Measurements from ENCODE around the gene CERS6.
"Not testable (repeated sequence)": the region's sequence is repeated elsewhere in the genome, so short reads cannot be mapped to it uniquely, and the experiment has no call there.

CERS6 gene

DNA sequence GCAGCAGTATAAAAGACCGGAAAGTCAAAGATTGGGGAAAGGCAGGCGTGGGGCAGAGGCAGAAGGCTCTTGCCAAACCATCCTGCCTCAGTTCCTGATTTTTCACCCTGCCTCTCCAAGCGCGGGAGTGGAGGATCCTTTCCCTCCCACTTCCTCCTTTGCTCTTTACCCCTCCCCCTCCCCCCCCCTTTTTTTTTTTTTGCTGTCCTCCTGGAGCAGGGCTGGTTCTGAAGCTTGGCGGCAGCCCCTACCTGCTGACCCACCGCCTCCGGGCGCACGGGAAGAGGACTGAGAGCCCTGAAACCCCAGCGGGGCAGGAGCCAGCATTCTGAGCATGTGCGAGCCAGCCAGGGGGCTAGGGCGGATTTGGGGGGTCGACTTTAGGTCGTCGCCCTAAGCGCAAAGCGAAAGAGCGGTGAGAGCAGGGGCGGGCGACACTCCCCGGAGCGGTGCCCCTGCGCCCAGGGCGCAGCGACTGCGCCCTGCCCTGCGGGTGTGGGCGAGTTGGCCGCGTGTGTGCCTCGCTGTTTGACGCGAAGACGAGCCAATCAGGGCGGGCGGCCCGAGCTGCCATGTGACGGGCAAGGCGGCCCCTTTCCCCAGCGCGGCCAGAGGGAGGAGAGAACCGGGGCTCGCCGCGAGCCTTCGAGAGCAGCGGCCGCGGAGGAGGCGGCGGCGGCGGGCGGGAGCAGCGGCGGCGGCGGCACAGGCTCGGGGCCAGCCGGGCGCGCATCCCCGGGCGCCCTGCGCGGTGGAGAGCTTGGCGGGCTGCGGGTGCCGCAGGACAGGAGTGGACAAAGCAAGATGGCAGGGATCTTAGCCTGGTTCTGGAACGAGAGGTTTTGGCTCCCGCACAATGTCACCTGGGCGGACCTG lies at the start of gene CERS6:
Gene CERS6, plus strand, starts transcription at position 628 of the 876 bp plus-strand sequence. Its CDS starts 177 bp downstream, at position 805.
- peak; percentile 83 for DNase-seq

DNA sequence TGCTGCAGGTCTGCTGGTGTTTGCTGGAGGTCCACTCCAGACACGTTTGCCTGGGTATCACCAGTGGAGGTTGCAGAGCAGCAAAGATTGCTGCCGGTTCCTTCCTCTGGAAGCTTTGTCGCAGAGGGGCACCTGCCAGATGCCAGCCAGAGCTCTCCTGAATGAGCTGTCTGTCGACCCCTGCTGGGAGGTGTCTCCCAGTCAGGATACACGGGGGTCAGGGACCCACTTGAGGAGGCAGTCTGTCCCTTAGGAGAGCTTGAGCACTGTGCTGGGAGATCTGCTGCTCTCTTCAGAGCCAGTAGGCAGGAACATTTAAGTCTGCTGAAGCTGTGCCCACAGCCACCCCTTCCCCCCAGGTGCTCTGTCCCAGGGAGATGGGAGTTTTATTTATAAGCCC lies 43.8 kb upstream of the CERS6 start:
- not testable (repeated sequence) for DNase-seq

- DNase-seq: not testable (repeated sequence)
These were observed 43.0 kb upstream of the CERS6 start for GRCh38 chr2:168413101-168413500.

DNA sequence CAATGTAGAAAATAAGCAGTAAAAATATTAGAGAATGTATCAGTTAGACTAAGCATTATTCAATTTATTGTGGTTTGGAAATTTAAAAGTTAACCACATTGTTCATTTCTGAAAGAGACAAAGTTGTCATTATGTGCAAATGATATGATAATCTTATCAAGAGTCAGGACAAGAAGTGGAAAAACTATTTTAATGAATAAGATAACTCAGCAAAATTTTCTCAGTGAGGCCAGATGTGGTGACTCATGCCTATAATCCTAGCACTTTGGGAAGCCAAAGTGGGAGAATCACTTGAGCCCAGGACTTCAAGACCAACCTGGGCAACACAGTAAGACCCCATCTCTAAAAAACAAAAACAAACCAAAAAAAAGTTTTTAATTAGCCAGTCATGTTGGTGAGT lies 39.5 kb upstream of the CERS6 start:
- DNase-seq: no peak

DNA sequence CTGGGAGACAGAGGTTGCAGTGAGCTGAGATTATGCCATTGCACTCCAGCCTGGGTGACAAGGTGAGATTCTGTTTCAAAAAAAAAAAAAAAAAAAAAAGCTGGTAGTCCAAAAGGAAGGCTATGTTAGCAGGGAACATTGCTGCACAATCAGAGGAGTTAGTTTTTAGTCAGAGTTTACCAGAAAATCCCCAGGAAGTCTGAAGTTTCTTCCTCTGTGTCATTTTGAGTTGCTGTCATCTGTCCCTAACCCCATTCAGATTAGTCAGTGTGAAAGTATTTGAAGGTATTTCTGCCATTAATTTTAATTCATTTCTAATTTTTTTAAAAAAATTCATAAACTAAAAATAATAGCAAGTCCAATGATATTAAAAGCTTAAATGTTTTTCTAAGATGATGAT lies 33.5 kb upstream of the CERS6 start:
- DNase-seq: no peak

- DNase-seq: peak; percentile 70
These were observed 31.7 kb upstream of the CERS6 start for GRCh38 chr2:168424112-168424951.

DNA sequence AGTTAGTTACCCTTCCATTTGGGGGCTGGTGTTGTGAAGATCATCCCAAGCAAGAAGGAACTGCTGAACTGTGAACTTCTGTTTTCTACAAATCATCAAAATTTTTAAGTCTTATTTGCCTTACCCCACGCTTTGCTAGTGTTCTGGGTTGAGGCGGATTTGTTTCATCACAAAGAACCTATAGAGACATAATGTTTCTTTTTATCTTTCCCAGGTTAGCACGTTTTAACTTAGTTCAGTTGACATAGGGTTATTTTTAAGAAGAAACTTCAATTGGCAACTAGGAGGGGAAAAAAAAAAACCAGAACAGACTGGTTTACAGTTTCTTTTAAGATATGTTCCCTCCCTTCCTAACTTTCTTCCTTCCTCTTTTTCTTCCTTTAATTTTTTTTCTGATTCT lies 31.1 kb upstream of the CERS6 start:
- no peak for DNase-seq

DNA sequence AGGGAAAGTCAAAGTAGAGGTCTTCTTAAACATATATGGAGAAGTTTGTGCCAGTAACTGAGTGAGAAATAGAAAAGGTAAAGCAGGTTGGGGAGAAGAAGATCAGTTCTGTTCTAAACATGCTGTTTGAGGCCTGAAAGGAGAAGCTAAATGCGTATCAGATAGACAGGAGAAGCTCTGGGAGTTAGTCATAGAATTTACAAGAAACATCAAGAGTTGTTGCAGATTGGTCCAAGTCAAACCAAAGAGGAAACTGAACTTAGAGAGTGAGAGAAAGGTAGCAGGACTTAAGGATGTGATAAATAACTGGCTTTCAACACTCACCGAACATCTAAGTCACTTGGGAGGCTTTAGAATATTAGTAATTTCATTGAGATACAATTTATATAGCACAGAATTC lies 29.2 kb upstream of the CERS6 start:
- DNase-seq: no peak

DNA sequence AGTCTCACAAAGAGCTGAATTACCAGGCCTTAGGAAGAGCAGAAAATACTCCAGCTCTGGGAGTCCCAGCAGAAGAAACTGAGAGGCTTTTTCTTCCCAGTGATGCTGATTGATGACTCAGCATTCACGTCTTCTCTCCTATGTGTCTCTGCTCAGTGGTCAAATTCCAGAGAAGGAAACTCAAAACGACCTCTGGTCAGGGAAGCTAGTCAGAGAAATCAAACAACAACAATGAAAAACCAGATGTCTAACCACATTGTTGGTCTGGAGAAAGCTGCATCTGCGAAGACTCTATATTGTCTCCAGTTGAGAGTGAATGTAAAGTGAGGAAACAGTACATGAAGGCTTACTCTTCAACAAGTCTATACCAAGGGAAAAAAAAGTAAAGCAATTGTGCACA lies 28.6 kb upstream of the CERS6 start:
- no peak for DNase-seq

DNA sequence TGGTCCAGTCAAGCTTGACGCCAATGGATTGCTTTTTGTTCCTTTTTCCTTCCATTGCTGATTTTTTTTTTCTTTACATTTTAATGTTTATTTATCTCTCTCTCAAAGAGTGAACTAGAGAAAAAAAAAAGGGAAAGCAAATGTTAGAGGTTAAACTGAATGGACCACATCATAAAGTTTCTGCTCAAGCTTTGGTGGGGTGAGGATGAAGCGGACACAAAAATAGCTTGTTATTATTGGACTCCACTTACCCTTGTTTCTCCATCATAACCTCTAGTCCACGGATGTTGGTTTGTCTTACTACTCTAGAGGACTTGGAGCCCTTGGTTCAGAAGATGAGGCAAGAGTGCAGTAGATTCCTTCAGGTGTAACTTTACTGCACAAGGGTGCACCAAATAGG lies 27.6 kb upstream of the CERS6 start:
- DNase-seq: no peak

DNA sequence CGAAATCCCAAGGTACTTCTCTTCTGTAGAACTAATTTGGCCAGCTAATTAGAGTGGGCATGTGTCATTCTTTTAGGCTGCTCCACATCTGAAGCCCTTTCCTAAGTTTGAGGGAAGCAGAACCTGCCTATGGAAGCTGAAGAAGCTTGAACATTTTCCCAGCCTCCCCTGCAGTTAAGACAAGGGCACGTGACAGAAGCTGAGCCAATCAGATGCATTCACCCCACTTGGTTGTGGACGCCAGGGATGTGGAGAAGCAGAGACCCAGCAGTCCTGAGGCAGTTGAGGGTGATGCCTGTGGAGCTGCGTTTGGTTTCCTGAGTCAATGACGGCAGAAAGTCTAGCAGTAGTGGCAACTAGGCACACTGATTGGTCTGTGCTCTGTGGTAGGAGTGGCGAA lies 26.1 kb upstream of the CERS6 start:
- DNase-seq: no peak

DNA sequence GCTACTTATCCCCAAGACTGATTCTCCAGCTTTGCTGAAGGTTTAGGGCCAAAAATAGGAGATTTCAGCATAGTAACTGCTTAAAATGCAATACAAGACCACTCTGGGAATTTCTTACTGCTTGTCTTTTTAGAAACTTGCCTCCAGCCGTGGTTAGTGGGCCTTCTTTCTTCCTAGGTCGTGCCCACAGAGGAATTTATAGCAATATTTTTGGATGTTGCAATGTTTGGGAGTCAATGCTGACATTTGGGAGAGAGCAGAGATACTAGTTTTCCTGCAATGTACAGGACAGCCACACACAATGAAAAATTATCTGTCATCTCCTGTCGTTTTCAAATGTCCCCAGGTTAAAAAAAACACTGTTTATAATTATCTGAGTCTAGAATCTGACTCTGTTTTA lies 25.6 kb upstream of the CERS6 start:
- DNase-seq: no peak

GRCh38 chr2:168431301-168432024 lies 24.6 kb upstream of the CERS6 start:
- no peak for DNase-seq

DNA sequence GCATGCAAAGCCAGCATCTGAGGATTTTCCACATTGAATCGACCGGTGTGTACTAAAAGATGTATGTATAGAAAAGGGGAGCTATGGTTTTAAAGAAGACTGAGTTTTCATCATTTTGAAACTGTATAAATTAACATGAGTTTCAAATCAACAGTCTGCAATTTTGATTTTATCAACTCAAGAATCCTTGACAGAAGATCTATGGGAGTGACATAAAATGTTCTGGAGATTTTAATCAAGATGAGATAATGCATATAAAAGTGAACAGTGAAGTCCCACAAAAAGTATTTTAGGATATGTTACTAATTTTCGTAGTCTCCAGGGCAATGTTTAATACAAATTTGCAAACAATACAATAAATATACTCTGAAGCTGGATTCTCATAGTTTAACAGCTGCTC lies 24.0 kb upstream of the CERS6 start:
- DNase-seq: no peak

DNA sequence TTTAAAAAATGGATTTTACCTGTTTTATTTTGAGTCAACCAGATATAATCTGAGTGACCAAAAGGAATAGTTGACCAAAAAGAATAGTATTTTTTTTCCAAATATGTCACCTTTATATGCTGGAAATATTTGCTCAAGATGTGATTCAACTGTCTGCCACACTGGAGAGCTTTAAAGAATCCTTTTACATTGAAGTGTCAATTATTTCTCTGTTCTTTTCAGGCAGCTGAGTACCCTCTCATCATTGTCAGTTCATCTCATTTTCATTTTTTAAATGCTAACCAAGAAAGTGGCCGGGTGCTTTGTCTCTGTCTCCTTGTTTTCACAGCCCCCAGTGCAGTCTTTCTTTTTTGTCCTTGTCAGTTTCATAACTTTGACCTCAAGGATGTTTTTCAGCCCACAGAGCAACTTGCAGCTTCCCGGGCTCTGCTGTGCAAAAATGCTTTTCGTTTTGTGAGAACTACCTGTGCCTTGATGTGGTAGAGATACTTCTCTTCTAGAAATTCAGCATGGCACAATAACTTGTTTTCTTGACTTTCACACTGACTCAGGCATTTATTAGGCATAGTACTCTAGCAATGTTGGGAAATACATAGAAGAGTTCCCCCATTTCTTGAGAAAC lies 23.4 kb upstream of the CERS6 start:
- no peak for DNase-seq

GRCh38 chr2:168433527-168433926 lies 22.5 kb upstream of the CERS6 start:
- peak; percentile 49 for DNase-seq

- peak; percentile 95 for DNase-seq
These were observed 21.9 kb upstream of the CERS6 start for GRCh38 chr2:168434146-168434545.

GRCh38 chr2:168436840-168437239 lies 19.2 kb upstream of the CERS6 start:
- no peak for DNase-seq

GRCh38 chr2:168438553-168438952 lies 17.5 kb upstream of the CERS6 start:
- DNase-seq: no peak

DNA sequence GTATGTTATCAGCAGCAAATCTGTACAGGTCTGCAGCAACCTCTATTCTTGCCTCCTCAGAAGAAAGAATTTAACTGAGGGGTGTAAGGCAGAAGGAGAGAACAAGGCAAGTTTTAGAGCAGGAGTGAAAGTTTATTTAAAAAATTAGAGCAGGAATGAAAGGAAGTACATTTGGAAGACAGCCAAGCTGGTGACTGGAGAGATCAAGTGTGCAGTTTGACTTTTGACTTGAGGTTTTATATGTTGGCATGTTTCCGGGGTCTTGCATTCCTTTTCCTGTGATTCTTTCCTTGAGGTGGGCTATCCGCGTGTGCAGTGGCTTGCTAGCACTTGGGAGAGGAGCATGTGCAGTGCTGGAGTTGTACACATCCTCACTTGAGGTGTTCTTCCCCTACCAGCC lies 16.5 kb upstream of the CERS6 start:
- peak; percentile 12 for DNase-seq

GRCh38 chr2:168441214-168441872 lies 14.7 kb upstream of the CERS6 start:
- DNase-seq: no peak

GRCh38 chr2:168443818-168444217 lies 12.3 kb upstream of the CERS6 start:
- no peak for DNase-seq
